Stimulated activated CD4-positive, alpha-beta T cell treated with anti-CD3 and anti-CD28 coated beads, Interleukin-1b, Interleukin-23, amount 100 ng/mL, for 24 hours (primary cell): Measurements from ENCODE around the gene AGA.

Source experiments
- DNase-seq, 4 experiments: peaks; one replicate each; pipeline ENCODE4 v3.0.0-alpha.2; 2020; ENCODE audit warnings: low read depth in 4 of 4, low spot score in 1 of 4

The AGA gene

DNA sequence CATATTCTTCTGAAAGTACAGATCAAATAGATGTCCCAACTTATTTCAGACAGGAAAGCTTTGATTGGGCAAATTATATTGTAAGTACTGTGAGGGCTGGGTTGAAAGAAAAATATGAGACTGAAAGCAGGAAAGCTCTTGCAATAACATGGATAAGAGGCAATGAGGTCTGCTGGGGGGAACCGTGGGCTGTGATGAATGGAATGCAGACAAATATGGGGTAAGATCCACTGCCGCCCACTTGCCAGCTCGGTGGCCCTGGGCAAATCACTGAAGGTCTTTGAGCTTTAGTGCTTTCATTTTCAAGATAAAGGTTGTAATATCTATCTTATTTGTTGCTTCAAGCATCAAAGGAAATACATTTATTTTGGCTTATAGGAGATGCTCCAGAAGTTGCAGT, 51.0 kb downstream of the AGA start:
- DNase-seq: no peak

DNA sequence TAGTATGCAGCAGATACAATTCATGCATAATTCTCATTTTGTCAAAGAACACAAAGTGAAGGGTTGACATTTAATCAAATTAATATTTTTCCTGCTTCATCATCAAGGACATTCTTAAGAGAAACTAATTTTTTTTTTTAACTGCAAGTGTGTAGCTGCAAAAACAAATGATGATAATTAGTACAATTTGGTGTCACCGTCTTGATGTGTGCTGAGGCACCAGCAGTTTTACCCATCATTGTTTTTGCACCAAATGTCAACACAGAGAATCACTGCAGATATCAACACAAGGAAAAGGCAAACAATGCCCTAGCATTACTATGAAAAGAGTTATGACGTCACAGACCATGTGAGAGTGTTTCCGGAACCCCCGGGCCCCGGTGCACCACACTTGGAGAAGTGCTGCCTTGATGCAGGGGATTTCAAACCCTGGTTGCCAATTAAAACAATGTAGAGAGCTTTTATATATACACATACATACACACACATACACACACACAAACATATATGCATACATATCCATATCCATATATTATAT, 55.9 kb downstream of the AGA start:
- DNase-seq: no peak

DNA sequence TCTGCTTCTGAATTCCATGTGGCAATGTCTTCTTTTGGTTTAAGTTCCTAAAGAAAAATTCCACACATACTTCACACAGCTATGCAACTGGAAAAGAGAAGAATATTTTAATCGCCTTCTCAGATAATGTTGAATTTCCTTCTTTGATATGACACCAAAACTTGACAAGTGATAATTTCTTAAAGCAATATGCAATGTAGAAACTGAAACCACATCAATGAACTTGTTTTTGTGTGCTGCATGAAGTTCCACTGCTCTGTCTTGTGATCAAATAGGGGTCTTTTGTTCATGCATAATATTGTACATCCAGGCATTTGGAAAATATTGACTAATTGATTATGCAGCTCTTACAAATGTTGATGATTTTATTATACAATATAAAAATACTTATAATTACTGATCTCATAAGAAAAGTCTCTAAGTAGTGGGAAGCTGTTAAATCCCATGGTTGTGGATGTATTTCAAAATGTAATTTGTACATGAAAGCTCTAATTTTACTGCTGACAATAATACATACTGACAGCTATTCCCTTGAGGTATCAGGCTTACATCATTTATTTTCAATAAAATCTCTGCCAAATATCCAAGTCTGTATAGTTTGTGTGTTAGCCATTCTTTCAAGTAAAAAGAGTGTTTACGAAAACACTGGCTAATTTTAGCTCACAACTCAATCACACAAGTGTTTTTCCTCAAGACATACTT, 56.5 kb downstream of the AGA start:
- DNase-seq: no peak

DNA sequence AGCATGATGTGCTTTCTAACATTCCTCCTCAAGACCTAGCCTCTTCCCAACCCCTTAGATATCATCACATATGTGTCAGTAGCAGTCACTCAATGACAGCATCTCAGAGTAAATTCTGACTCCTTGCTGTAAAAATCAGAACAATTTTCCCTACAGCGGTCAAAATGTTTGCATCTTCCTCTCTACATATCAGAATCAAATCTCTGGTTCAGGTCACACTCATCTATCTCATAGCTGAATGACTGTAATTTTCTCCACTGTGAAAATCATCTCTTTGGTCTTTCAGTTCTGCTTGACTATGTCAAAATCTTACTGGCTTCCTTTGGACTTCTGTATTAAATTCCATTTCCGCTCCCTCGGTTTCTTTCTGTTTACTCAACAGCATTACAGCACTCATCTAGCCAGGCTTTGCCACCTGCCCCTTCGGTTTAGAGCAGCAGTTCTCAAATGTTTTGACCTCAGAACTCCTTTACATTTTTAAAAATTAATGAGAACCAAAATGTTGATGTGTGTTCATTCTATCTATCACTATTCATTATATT, 57.3 kb downstream of the AGA start:
- no peak for DNase-seq

DNA sequence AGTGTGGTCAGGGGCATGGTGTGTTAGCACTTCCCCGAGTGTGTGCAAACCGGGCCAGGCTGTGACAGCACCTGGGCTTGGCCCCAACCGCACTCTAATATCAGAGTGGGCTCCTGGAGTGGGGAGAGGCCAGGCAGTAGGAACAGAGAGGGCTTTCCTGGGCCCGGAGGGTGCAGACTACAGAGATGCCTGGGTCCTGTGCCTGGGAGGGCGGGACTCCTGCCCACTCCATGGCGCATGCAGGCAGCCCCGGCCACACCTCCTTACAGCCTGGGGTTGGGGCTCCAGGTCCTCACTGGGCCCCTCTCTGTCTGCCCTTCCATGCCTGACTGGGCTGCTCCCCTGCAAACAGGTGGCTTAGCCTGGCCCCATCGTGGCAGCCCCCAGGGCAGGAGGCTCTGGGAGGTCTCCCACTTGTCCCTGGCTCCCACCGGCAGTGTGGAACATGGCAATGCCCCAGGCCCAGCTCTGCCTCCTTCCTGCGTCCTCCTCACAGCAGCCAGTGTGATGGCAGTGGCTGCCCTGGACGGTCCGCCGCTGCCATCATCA, 60.4 kb downstream of the AGA start:
- no peak for DNase-seq
